SK-N-SH (cell line): ENCODE measurements around the gene GPRC5A. TPM values are rescaled to one million over a fixed set of nuclear protein-coding genes. Genes with fewer than 3 reads are reported as not detected.
A peak's percentile ranks its signal among the peaks of the same experiment; 100 is the strongest.

ENCODE experiments used
- CTCF ChIA-PET: fragments of 300-600, 350-600 bp; formaldehyde crosslinking; extraction: SDS; loops from one replicate; lab custom pipeline; 2021; lab: Yijun Ruan, JAX
- POLR2A ChIA-PET: fragments of 350-600 bp; sonication (Branson Sonifier 250); formaldehyde crosslinking; extraction: SDS; loops from one replicate; lab custom pipeline; 2020; ENCODE audit warnings: antibody characterized with exemption, inconsistent platforms; lab: Yijun Ruan, JAX
- DNase-seq: peaks from one replicate; pipeline ENCODE4 v3.0.0; 2012
- H2AFZ ChIP-seq: fragments of 200-600 bp; sonication (generic); 2 replicates; pipeline ENCODE4 v1.8.1; 2016; ENCODE audit warnings: antibody characterized with exemption, mild to moderate bottlenecking, low read depth
- H3F3A ChIP-seq: fragments of 200-600 bp; sonication (generic); replicated peaks from 2 replicates; pipeline ENCODE3; 2016; ENCODE audit warnings: antibody characterized with exemption, mild to moderate bottlenecking; ENCODE audit not compliant: insufficient read depth
- H3K27ac ChIP-seq, 2 experiments: fragments of 200-500 bp in 1 of 2; fragments of 200-600 bp in 1 of 2; sonication (Bioruptor generic) in 1 of 2; sonication (generic), shearing (Covaris generic) in 1 of 2; 2 replicates each; pipeline versions ENCODE4 v1.5.1 to v1.6.1; 2014 to 2016; ENCODE audit warnings: low read depth in 2 of 2, inconsistent platforms in 1 of 2, low read length in 1 of 2, mild to moderate bottlenecking in 1 of 2, mixed read lengths in 1 of 2
- H3K27me3 ChIP-seq: fragments of 200-600 bp; sonication (generic), shearing (Covaris generic); 2 replicates; pipeline ENCODE4 v1.6.1; 2016; ENCODE audit warnings: mixed run types; ENCODE audit not compliant: insufficient read depth
- H3K36me3 ChIP-seq, 2 experiments: fragments of 200-500 bp in 1 of 2; fragments of 200-600 bp in 1 of 2; sonication (Bioruptor generic) in 1 of 2; sonication (generic) in 1 of 2; replicated peaks in 1 of 2; 2 replicates each; pipeline versions ENCODE3 to v1.5.1; 2014 to 2016; ENCODE audit warnings: low read length in 1 of 2, mild to moderate bottlenecking in 1 of 2; ENCODE audit not compliant: insufficient read depth in 2 of 2, control insufficient read depth in 1 of 2
- H3K4me1 ChIP-seq, 2 experiments: fragments of 200-500 bp in 1 of 2; fragments of 200-600 bp in 1 of 2; sonication (Bioruptor generic) in 1 of 2; sonication (generic), shearing (Covaris generic) in 1 of 2; 2 replicates each; pipeline versions ENCODE4 v1.5.1 to v1.6.1; 2014 to 2016; ENCODE audit warnings: low read depth in 1 of 2, low read length in 1 of 2, mixed run types in 1 of 2; ENCODE audit not compliant: insufficient read depth in 2 of 2, control insufficient read depth in 1 of 2
- H3K4me2 ChIP-seq: fragments of 200-600 bp; sonication (generic), shearing (Covaris generic); 2 replicates; pipeline ENCODE4 v1.6.1; 2017; ENCODE audit warnings: mixed run types
- H3K4me3 ChIP-seq, 2 experiments: fragments of 200-500 bp in 1 of 2; fragments of 200-600 bp in 1 of 2; sonication (Bioruptor generic) in 1 of 2; sonication (generic), shearing (Covaris generic) in 1 of 2; 2 replicates each; pipeline versions ENCODE4 v1.5.1 to v1.8.1; 2014 to 2016; ENCODE audit warnings: low read depth in 2 of 2, inconsistent platforms in 1 of 2, low read length in 1 of 2, mild to moderate bottlenecking in 1 of 2, mixed read lengths in 1 of 2, moderate library complexity in 1 of 2
- H3K79me2 ChIP-seq: fragments of 200-600 bp; sonication (generic); 2 replicates; pipeline ENCODE4 v1.8.1; 2017; ENCODE audit warnings: mild to moderate bottlenecking; ENCODE audit not compliant: insufficient read depth
- H3K9ac ChIP-seq: fragments of 200-600 bp; sonication (generic); 2 replicates; pipeline ENCODE4 v1.6.1; 2017; ENCODE audit warnings: mixed run types
- H3K9me2 ChIP-seq: fragments of 200-600 bp; sonication (generic); 2 replicates; pipeline ENCODE4 v1.6.1; 2017; ENCODE audit warnings: mixed run types
- H3K9me3 ChIP-seq: fragments of 200-600 bp; sonication (generic); 2 replicates; pipeline ENCODE4 v1.6.1; 2017; ENCODE audit warnings: mixed run types, mild to moderate bottlenecking, moderate library complexity
- H4K20me1 ChIP-seq: fragments of 200-600 bp; sonication (generic); 2 replicates; pipeline ENCODE4 v1.6.1; 2017; ENCODE audit warnings: mild to moderate bottlenecking, mixed run types; ENCODE audit not compliant: insufficient read depth
- ELF1 ChIP-seq: IDR thresholded peaks from 2 replicates; pipeline ENCODE4 v1.4.0; 2012
- FOSL2 ChIP-seq: IDR thresholded peaks from 2 replicates; pipeline ENCODE4 v1.4.0; 2012; ENCODE audit warnings: low read depth, mild to moderate bottlenecking, moderate library complexity, borderline replicate concordance
- MEF2A ChIP-seq: IDR thresholded peaks from 2 replicates; pipeline ENCODE4 v1.4.0; 2012; ENCODE audit warnings: low read depth, borderline replicate concordance
- MXI1 ChIP-seq: IDR thresholded peaks from 2 replicates; pipeline ENCODE4 v1.6.1; 2012; ENCODE audit warnings: mild to moderate bottlenecking, low read depth, low read length, improper control_type of control experiment
- RFX5 ChIP-seq: IDR thresholded peaks from 2 replicates; pipeline ENCODE4 v1.6.1; 2012; ENCODE audit warnings: mild to moderate bottlenecking, improper control_type of control experiment, low read length
- SMC3 ChIP-seq: IDR thresholded peaks from 2 replicates; pipeline ENCODE4 v1.6.1; 2012; ENCODE audit warnings: low read depth, low read length, improper control_type of control experiment
- TAF1 ChIP-seq: IDR thresholded peaks from 2 replicates; pipeline ENCODE4 v1.6.1; 2012; ENCODE audit warnings: low read depth, mild to moderate bottlenecking, low read length, moderate library complexity, borderline replicate concordance
- YY1 ChIP-seq: IDR thresholded peaks from 2 replicates; pipeline ENCODE4 v1.4.0; 2012; ENCODE audit warnings: low read depth, mild to moderate bottlenecking
- WGBS: methylation state at CpG from one replicate; pipeline ENCODE4 v1.1.6; 2017; ENCODE audit warnings: low lambda C conversion rate; 5-methylcytosine and 5-hydroxymethylcytosine counted together
- polyA plus RNA-seq, 3 experiments: library from polyadenylated mRNA; depleted of rRNA; stranded (reverse); fragments of >200 nt; gene quantifications; 2 replicates each; pipeline ENCODE4 v1.2.3, GENCODE V29; 2012
- TF ChIP-seq, protein P1 (sequence below): fragments of 150-350 bp; IDR thresholded peaks from 2 replicates; pipeline ENCODE4 v1.6.1; 2016; ENCODE audit warnings: mild to moderate bottlenecking, low read depth, low read length
- TF ChIP-seq, protein P2 (sequence below): IDR thresholded peaks from 2 replicates; pipeline ENCODE4 v1.4.0; 2012; ENCODE audit warnings: low read depth, borderline replicate concordance
- TF ChIP-seq, protein P3 (sequence below): IDR thresholded peaks from 2 replicates; pipeline ENCODE4 v1.6.1; 2012; ENCODE audit warnings: mild to moderate bottlenecking, low read depth, low read length, moderate library complexity
- TF ChIP-seq, protein P4 (sequence below): IDR thresholded peaks from 2 replicates; pipeline ENCODE4; 2012
- TF ChIP-seq, protein P5 (sequence below): fragments of 200-600 bp; sonication (generic); IDR thresholded peaks from 2 replicates; pipeline ENCODE4 v1.6.1; 2017; ENCODE audit warnings: antibody characterized with exemption, mild to moderate bottlenecking, moderate library complexity

Gene GPRC5A
- polyA plus RNA-seq, 1 of the 3 experiments (the other 2 are of a cell fraction), result 12.7 TPM

DNA sequence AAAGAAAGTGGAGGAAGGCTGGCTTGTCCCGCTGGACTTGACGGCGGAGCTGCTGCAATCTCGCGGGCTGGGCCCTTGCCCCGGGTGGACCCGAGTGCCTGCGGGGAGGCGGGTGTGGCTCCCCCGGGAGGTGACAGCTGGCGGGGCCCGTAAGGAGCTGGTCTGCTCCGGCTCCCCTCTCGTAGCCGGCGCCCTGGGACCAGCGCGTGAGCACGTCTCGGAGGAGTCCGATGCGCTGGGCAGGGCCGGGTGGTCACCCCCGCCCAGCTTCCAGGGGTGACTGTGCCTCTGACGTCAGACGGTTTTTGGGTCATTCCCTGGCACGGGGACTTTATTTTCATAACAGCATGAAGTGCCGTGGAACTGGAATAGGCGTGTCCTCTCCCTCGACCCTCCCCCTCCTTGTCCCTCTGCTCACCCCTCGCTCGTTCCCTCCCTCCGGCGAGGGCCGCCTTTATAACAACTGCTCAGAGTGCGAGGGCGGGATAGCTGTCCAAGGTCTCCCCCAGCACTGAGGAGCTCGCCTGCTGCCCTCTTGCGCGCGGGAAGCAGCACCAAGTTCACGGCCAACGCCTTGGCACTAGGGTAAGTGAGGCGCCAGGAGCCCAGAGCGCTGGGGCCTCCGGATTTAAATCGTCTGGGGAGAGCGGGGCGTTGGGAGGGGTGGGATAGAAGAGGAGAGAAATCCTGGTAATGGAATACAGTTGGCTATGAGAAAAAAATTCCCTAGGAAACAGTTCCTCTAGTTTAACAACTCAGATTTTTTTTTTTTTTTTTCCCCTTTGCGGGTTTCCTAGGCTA lies at the start of gene GPRC5A (continued):
- no peak for TF ChIP-seq RFX5
- TF ChIP-seq, protein P1, sequence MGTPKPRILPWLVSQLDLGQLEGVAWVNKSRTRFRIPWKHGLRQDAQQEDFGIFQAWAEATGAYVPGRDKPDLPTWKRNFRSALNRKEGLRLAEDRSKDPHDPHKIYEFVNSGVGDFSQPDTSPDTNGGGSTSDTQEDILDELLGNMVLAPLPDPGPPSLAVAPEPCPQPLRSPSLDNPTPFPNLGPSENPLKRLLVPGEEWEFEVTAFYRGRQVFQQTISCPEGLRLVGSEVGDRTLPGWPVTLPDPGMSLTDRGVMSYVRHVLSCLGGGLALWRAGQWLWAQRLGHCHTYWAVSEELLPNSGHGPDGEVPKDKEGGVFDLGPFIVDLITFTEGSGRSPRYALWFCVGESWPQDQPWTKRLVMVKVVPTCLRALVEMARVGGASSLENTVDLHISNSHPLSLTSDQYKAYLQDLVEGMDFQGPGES, result no peak
- no peak for TF ChIP-seq MEF2A
- TF ChIP-seq, protein P2, sequence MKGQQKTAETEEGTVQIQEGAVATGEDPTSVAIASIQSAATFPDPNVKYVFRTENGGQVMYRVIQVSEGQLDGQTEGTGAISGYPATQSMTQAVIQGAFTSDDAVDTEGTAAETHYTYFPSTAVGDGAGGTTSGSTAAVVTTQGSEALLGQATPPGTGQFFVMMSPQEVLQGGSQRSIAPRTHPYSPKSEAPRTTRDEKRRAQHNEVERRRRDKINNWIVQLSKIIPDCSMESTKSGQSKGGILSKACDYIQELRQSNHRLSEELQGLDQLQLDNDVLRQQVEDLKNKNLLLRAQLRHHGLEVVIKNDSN, result no peak
- TF ChIP-seq, protein P3, sequence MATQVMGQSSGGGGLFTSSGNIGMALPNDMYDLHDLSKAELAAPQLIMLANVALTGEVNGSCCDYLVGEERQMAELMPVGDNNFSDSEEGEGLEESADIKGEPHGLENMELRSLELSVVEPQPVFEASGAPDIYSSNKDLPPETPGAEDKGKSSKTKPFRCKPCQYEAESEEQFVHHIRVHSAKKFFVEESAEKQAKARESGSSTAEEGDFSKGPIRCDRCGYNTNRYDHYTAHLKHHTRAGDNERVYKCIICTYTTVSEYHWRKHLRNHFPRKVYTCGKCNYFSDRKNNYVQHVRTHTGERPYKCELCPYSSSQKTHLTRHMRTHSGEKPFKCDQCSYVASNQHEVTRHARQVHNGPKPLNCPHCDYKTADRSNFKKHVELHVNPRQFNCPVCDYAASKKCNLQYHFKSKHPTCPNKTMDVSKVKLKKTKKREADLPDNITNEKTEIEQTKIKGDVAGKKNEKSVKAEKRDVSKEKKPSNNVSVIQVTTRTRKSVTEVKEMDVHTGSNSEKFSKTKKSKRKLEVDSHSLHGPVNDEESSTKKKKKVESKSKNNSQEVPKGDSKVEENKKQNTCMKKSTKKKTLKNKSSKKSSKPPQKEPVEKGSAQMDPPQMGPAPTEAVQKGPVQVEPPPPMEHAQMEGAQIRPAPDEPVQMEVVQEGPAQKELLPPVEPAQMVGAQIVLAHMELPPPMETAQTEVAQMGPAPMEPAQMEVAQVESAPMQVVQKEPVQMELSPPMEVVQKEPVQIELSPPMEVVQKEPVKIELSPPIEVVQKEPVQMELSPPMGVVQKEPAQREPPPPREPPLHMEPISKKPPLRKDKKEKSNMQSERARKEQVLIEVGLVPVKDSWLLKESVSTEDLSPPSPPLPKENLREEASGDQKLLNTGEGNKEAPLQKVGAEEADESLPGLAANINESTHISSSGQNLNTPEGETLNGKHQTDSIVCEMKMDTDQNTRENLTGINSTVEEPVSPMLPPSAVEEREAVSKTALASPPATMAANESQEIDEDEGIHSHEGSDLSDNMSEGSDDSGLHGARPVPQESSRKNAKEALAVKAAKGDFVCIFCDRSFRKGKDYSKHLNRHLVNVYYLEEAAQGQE, result peak; percentile 88
- no peak for TF ChIP-seq TAF1

DNA sequence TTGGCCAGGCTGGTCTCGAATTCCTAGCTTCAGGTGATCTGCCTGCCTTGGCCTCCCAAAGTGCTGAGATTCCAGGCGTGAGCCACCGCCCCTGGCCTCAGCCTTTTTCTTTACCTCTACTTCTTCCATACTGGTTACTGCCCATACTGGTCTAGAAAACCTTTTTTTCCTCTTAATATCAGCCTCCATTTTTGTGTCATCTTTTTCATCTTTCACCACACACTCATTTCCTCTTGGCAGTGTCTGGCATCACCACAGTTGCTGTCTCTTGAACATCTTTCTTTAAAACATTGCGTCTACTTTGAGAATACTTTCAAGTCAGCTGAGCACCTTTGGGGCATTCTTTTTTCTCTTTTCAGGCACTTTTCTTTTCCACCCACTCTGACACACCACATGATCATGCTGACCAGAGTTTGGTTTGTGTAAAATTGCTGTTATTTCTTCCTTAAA lies 45.5 kb upstream of the GPRC5A start:
- H3K4me3 ChIP-seq, result no peak overlapping the region
- no peak overlapping the region for H3K4me2 ChIP-seq
- peaks cover 0 to 13% of the 10 kb centered on the region in 2 experiments; a peak in 1 of 4 replicates for H3K4me1 ChIP-seq
- ChIA-PET POLR2A (interaction anchor here (0.7 kb wide), 1 partner anchor 15 kb away, joined by 3 read pairs; no protein-coding TSS in a partner anchor), CTCF (interaction anchor here (2.2 kb wide), 1 partner anchor 10 kb away, joined by 11 read pairs; no protein-coding TSS in a partner anchor)
- no peaks in the 10 kb centered on the region for H3K9me2 ChIP-seq
- no peak overlapping the region for H3K27ac ChIP-seq
- H3K9ac ChIP-seq, result no peak overlapping the region
- no peaks in the 10 kb centered on the region for H3K27me3 ChIP-seq
- 0 out of 2 replicates have a peak overlapping the region, but pooled peaks have one; percentile 70 for H2AFZ ChIP-seq
- H3K79me2 ChIP-seq, result no peaks in the 10 kb centered on the region
- no peak for DNase-seq
- no peaks in the 10 kb centered on the region for H3K36me3 ChIP-seq
- no peaks in the 10 kb centered on the region for H4K20me1 ChIP-seq
- H3K9me3 ChIP-seq, result no peaks in the 10 kb centered on the region
- H3F3A ChIP-seq, result peaks cover 18% of the 10 kb centered on the region
- 91% methylated on average over 4 of the region's 4 CpGs for WGBS
- TF ChIP-seq, protein P4, sequence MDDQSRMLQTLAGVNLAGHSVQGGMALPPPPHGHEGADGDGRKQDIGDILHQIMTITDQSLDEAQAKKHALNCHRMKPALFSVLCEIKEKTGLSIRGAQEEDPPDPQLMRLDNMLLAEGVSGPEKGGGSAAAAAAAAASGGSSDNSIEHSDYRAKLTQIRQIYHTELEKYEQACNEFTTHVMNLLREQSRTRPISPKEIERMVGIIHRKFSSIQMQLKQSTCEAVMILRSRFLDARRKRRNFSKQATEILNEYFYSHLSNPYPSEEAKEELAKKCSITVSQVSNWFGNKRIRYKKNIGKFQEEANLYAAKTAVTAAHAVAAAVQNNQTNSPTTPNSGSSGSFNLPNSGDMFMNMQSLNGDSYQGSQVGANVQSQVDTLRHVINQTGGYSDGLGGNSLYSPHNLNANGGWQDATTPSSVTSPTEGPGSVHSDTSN, result no peak
- TF ChIP-seq ELF1 (no peak), TAF1 (no peak), MXI1 (no peak), MEF2A (no peak), FOSL2 (no peak), YY1 (no peak), SMC3 (no peak)
- TF ChIP-seq, protein P5, sequence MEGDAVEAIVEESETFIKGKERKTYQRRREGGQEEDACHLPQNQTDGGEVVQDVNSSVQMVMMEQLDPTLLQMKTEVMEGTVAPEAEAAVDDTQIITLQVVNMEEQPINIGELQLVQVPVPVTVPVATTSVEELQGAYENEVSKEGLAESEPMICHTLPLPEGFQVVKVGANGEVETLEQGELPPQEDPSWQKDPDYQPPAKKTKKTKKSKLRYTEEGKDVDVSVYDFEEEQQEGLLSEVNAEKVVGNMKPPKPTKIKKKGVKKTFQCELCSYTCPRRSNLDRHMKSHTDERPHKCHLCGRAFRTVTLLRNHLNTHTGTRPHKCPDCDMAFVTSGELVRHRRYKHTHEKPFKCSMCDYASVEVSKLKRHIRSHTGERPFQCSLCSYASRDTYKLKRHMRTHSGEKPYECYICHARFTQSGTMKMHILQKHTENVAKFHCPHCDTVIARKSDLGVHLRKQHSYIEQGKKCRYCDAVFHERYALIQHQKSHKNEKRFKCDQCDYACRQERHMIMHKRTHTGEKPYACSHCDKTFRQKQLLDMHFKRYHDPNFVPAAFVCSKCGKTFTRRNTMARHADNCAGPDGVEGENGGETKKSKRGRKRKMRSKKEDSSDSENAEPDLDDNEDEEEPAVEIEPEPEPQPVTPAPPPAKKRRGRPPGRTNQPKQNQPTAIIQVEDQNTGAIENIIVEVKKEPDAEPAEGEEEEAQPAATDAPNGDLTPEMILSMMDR, result no peak
- TF ChIP-seq, protein P3, result no peak
